Measurements from ENCODE around the gene MAEA.

The MAEA gene

GRCh38 chr4:1356181-1356998, 66.7 kb downstream of the MAEA start:
- DNase-seq: peak; percentile 82

- DNase-seq: no peak
Observed at GRCh38 chr4:1357356-1358248, 67.9 kb downstream of the MAEA start.

GRCh38 chr4:1358421-1359143, 68.9 kb downstream of the MAEA start:
- DNase-seq: no peak

- DNase-seq: no peak
Observed at GRCh38 chr4:1359144-1359501, 69.4 kb downstream of the MAEA start.

GRCh38 chr4:1359976-1360375, 70.3 kb downstream of the MAEA start:
- DNase-seq: no peak

- DNase-seq: no peak
Observed at GRCh38 chr4:1360423-1361283, 71.0 kb downstream of the MAEA start.

- DNase-seq: no peak
Observed at GRCh38 chr4:1361431-1361830, 71.7 kb downstream of the MAEA start.

- DNase-seq: no peak
Observed at GRCh38 chr4:1362046-1362445, 72.4 kb downstream of the MAEA start.

- DNase-seq: no peak
Observed at GRCh38 chr4:1362521-1362920, 72.8 kb downstream of the MAEA start.

GRCh38 chr4:1363513-1363912, 73.8 kb downstream of the MAEA start:
- DNase-seq: no peak

- no peak for DNase-seq
Observed at GRCh38 chr4:1364217-1364616, 74.5 kb downstream of the MAEA start.

GRCh38 chr4:1364748-1365147, 75.1 kb downstream of the MAEA start:
- DNase-seq: no peak

- DNase-seq: no peak
Observed at GRCh38 chr4:1365271-1366178, 75.8 kb downstream of the MAEA start.

GRCh38 chr4:1366371-1367229, 76.9 kb downstream of the MAEA start:
- DNase-seq: no peak

- DNase-seq: no peak
Observed at GRCh38 chr4:1367230-1367935, 77.7 kb downstream of the MAEA start.

- no peak for DNase-seq
Observed at GRCh38 chr4:1367936-1368289, 78.2 kb downstream of the MAEA start.

GRCh38 chr4:1368421-1369090, 78.9 kb downstream of the MAEA start:
- DNase-seq: no peak

- no peak for DNase-seq
Observed at GRCh38 chr4:1369091-1369450, 79.4 kb downstream of the MAEA start.

- DNase-seq: no peak
Observed at GRCh38 chr4:1369479-1370079, 79.9 kb downstream of the MAEA start.

All from hematopoietic multipotent progenitor cell treated with erythropoietin and hydrocortisone succinate and interleukin-3 and kit ligand, for 4 days (in vitro differentiated cells).